Measurements from ENCODE around the gene IDE.

- TF ChIP-seq POLR2A (IDR thresholded peaks at IDR 0.05): no peak
- no peak for TF ChIP-seq EP300 (IDR thresholded peaks at IDR 0.05)
- TF ChIP-seq CTCF (IDR thresholded peaks at IDR 0.05): no peak
- TF ChIP-seq POLR2AphosphoS5 (IDR thresholded peaks at IDR 0.05): no peak
Measured at GRCh38 chr10:92569071-92569470, 4.8 kb downstream of the IDE start.

All from upper lobe of left lung (tissue), 4 donors.